Cardiac muscle cell (in vitro differentiated cells and primary cell): ENCODE data around the gene MOSMO. TPM values are rescaled to one million over a fixed set of nuclear protein-coding genes. Genes with fewer than 3 reads are reported as not detected.
A peak's percentile ranks its signal among the peaks of the same experiment; 100 is the strongest.
"Not testable (repeated sequence)": the region's sequence is repeated elsewhere in the genome, so short reads cannot be mapped to it uniquely, and the experiment has no call there.

Source experiments
- DNase-seq, 2 donors: peaks; one replicate each; pipeline versions ENCODE4 v3.0.0 to v3.0.0-alpha.2; 2010 to 2017; ENCODE audit warnings: low read depth in 1 of 2, low spot score in 1 of 2
- H3K27ac ChIP-seq: fragments of 200-600 bp; sonication (generic); 2 replicates; pipeline ENCODE4 v1.5.1; 2016
- H3K27me3 ChIP-seq: fragments of 200-600 bp; sonication (generic); 2 replicates; pipeline ENCODE4 v1.6.0; 2016; ENCODE audit warnings: control low read depth
- H3K36me3 ChIP-seq: fragments of 200-600 bp; sonication (generic); 2 replicates; pipeline ENCODE4 v1.5.1; 2016; ENCODE audit warnings: control low read depth
- H3K4me1 ChIP-seq: fragments of 200-600 bp; sonication (generic); 2 replicates; pipeline ENCODE4 v1.8.1; 2017; ENCODE audit warnings: low read depth, mild to moderate bottlenecking, mixed run types
- H3K4me3 ChIP-seq: fragments of 200-600 bp; sonication (generic); 2 replicates; pipeline ENCODE4 v1.5.1; 2016; ENCODE audit warnings: mild to moderate bottlenecking
- H3K9me3 ChIP-seq: fragments of 200-600 bp; sonication (generic); 2 replicates; pipeline ENCODE4 v1.5.1; 2017; ENCODE audit warnings: low read depth, mild to moderate bottlenecking, control low read depth
- CTCF ChIP-seq: IDR thresholded peaks from 2 replicates; pipeline ENCODE4 v1.5.1; 2012; ENCODE audit warnings: low read depth, mild to moderate bottlenecking, low read length
- polyA plus RNA-seq: library from polyadenylated mRNA; unstranded; fragments of >200 nt; fragmentation: Nextera tagmentation; extraction: Ambion mirVana; gene quantifications from 2 replicates; pipeline ENCODE4 v1.2.1, GENCODE V29; 2016
- total RNA-seq: library from RNA; depleted of rRNA; stranded (reverse); fragments of >200 nt; gene quantifications from 2 replicates; pipeline ENCODE4 v1.2.3, GENCODE V29; 2016

The MOSMO gene
- total and polyA plus RNA-seq, 2 experiments from 2014 or later = 7.0 to 14.7 TPM

GRCh38 chr16:21991621-21992020 is 16.3 kb upstream of the MOSMO start:
- TF ChIP-seq CTCF = no peak
- Histone ChIP-seq H3K4me3 (no peak overlapping the region), H3K27me3 (no peaks in the 10 kb centered on the region), H3K4me1 (peaks cover 10% of the 10 kb centered on the region), H3K9me3 (no peaks in the 10 kb centered on the region), H3K36me3 (no peaks in the 10 kb centered on the region), H3K27ac (no peak overlapping the region)
- no peak for DNase-seq

- TF ChIP-seq CTCF = no peak
Measured at GRCh38 chr16:21994856-21995465, 12.9 kb upstream of the MOSMO start.

GRCh38 chr16:21996923-21997696 is 10.8 kb upstream of the MOSMO start:
- no peaks in the 10 kb centered on the region for H3K9me3 ChIP-seq
- no peak for TF ChIP-seq CTCF
- no peak overlapping the region for H3K27ac ChIP-seq
- no peaks in the 10 kb centered on the region for H3K27me3 ChIP-seq
- no peaks in the 10 kb centered on the region for H3K4me1 ChIP-seq
- no peak overlapping the region for H3K4me3 ChIP-seq
- H3K36me3 ChIP-seq = no peaks in the 10 kb centered on the region
- no peak for DNase-seq

More at GRCh38 chr16:21994856-21995465, 12.9 kb upstream of the MOSMO start:
- Histone ChIP-seq H3K27ac (no peak overlapping the region), H3K9me3 (no peaks in the 10 kb centered on the region), H3K27me3 (no peaks in the 10 kb centered on the region), H3K36me3 (no peaks in the 10 kb centered on the region), H3K4me1 (peaks cover 1% of the 10 kb centered on the region), H3K4me3 (no peak overlapping the region)
- DNase-seq = no peak

- Histone ChIP-seq H3K9me3 (no peaks in the 10 kb centered on the region), H3K27me3 (peaks cover 3% of the 10 kb centered on the region), H3K27ac (no peak overlapping the region), H3K4me3 (no peak overlapping the region), H3K4me1 (no peaks in the 10 kb centered on the region), H3K36me3 (no peaks in the 10 kb centered on the region)
- peak in 1 of 2 donors; percentile 22 for DNase-seq
- no peak for TF ChIP-seq CTCF
Measured at GRCh38 chr16:21997697-21998480, 10.0 kb upstream of the MOSMO start.

- no peak for TF ChIP-seq CTCF
- Histone ChIP-seq H3K4me1 (no peaks in the 10 kb centered on the region), H3K4me3 (no peak overlapping the region)
Measured at GRCh38 chr16:22001591-22001990, 6.3 kb upstream of the MOSMO start.

GRCh38 chr16:22002047-22002446 is 5.9 kb upstream of the MOSMO start:
- not testable (repeated sequence) for DNase-seq, H3K4me3 ChIP-seq, H3K36me3 ChIP-seq, H3K9me3 ChIP-seq, H3K27me3 ChIP-seq, H3K4me1 ChIP-seq, H3K27ac ChIP-seq

More at GRCh38 chr16:22001591-22001990, 6.3 kb upstream of the MOSMO start:
- no peaks in the 10 kb centered on the region for H3K36me3 ChIP-seq
- no peak overlapping the region for H3K27ac ChIP-seq
- H3K9me3 ChIP-seq = no peaks in the 10 kb centered on the region
- H3K27me3 ChIP-seq = peaks cover 3% of the 10 kb centered on the region
- peak in 1 of 2 donors; percentile 62 for DNase-seq
